SH-SY5Y (cell line): Measurements from ENCODE around the gene NRK.

Experiments
- GATA2 ChIP-seq: IDR thresholded peaks from 2 replicates; pipeline ENCODE4 v1.6.1; 2011; ENCODE audit warnings: mild to moderate bottlenecking, low read depth, low read length
- GATA3 ChIP-seq: IDR thresholded peaks from 2 replicates; pipeline ENCODE4 v1.6.1; 2011; ENCODE audit warnings: low read depth, mild to moderate bottlenecking, low read length, moderate library complexity

DNA sequence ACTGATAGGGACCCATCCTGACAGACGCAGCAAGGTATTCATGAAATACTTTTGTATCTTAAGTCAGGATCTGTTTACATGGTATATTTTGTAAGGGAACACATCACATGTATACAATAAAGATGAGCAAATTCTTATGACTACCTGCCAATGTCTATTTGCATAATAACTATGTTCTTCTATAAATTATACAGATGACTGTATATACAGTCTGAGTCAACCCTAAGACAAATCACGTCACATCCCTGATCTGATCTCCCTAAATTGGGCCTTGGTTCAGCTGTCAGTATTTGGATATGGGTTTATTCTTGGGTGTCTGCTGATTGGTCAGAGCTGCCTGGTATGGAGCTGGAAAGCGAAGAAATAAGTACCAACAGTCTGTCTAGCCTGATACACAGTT, 122.9 kb downstream of the NRK start:
- no peak for TF ChIP-seq GATA2
- TF ChIP-seq GATA3, result no peak
